Stimulated activated CD4-positive, alpha-beta T cell treated with anti-CD3 and anti-CD28 coated beads, TNF-alpha, amount 100 ng/mL, for 24 hours (primary cell): ENCODE data around the gene ZNF157.

Source experiments
- DNase-seq, 3 experiments: peaks; one replicate each; pipeline ENCODE4 v3.0.0-alpha.2; 2020; ENCODE audit warnings: low read depth in 3 of 3

The ZNF157 gene

GRCh38 chrX:47446971-47447370, 76.6 kb downstream of the ZNF157 start:
- DNase-seq: no peak

DNA sequence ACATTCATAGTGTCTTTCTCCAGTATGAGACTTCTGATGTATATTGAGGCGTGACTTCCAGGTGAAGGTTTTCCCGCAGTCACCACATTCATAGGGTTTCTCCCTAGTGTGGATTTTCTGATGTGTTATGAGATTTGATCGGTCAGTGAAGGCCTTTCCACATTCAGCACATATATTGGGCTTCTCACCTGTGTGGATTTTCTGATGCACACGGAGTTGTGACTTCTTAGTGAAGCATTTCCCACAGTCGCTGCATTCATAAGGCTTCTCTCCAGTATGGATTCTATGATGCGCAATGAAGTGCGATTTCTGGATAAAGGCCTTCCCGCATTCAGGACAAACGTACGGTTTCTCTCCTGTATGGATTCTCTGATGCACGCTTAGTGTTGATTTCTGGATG, 77.2 kb downstream of the ZNF157 start:
- no peak for DNase-seq

GRCh38 chrX:47448165-47448806, 77.9 kb downstream of the ZNF157 start:
- DNase-seq: no peak

GRCh38 chrX:47452112-47452511, 81.7 kb downstream of the ZNF157 start:
- no peak for DNase-seq

DNA sequence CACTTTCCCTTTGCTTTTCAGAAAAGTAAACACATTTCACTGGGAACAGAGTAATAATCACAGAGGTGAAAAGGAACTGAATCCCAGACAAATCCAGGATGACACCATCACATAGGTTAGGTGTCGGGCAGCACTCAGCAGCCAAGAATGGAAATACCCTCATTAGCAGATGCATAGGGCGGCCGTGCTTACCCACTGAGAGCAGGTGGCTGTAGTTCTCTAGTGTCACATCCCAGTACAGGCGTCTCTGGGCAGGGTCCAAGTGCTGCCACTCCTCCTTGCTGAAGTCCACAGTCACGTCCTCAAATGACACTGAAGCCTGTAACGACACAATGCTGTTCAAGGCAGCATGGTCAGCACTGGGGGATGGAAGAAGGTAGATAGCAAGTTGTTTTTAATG, 85.7 kb downstream of the ZNF157 start:
- no peak for DNase-seq

DNA sequence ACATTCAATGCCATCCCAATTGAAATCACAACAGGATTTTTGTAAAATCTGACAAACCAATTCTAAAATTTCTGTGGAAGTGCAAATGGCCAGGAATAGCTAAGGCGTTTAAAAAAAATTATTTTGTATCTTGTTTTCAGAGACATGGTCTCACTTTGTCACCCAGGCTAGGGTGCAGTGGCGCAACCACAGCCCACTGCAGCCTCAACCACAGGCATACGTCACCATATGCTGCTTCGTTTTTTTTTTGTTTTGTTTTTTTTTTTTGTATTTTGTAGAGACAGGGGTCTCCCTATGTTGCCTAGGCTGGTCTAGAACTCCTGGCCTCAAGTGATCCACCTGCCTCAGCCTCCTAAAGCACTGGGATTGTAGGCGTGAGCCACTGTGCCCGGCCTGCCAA, 88.2 kb downstream of the ZNF157 start:
- DNase-seq: no peak

DNA sequence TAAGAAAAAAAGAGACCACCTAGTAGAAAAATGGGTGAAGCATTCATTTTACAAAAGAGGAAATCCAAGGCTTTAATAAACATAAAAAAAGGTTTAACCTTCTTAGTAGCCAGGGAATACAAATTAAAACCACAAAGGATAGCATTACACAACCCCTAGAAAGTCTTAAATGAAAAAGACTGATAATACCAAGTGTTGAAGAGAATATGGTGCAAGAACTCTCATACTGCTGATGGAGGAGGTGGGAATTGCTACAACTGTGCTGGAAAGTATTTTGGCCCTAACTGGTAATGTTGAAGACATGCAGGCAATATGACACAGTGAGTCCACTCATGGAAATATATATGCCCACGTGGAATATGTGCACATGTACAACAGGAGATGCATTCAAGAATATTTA, 90.2 kb downstream of the ZNF157 start:
- DNase-seq: no peak
